NCI-H2081 (cell line): Measurements from ENCODE around the gene OR2AJ1.
"Not testable (repeated sequence)": the region's sequence is repeated elsewhere in the genome, so short reads cannot be mapped to it uniquely, and the experiment has no call there.

Experiments
- DNase-seq, 2 experiments: peaks; one replicate each; lab custom pipeline; 2025; lab: John Stamatoyannopoulos, UW

Gene OR2AJ1, protein sequence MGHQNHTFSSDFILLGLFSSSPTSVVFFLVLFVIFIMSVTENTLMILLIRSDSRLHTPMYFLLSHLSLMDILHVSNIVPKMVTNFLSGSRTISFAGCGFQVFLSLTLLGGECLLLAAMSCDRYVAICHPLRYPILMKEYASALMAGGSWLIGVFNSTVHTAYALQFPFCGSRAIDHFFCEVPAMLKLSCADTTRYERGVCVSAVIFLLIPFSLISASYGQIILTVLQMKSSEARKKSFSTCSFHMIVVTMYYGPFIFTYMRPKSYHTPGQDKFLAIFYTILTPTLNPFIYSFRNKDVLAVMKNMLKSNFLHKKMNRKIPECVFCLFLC

DNA sequence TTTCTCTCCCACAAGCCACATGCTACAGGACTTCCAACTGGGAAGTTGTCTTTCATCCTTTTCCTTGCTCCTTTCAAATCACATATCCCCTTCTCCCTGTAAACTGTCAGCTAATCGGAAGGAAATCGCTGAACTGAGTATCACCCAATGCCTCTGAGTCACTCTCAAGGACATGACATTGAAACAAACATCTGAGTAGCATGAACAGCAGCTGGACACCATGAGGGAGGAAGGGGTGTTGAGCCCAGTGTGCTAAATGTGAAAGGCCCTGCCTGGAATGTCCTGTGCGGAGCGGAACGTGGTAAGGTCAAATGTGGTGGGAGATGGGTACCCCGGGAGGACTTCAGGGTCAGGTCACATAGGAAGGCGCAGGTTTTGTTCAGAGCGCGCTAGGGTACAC is at the start of gene OR2AJ1:
TSS of gene OR2AJ1 (plus strand) at position 22 of the 400 bp plus-strand sequence. CDS start 8,880 bp downstream, outside the sequence.
- no peak for DNase-seq

DNA sequence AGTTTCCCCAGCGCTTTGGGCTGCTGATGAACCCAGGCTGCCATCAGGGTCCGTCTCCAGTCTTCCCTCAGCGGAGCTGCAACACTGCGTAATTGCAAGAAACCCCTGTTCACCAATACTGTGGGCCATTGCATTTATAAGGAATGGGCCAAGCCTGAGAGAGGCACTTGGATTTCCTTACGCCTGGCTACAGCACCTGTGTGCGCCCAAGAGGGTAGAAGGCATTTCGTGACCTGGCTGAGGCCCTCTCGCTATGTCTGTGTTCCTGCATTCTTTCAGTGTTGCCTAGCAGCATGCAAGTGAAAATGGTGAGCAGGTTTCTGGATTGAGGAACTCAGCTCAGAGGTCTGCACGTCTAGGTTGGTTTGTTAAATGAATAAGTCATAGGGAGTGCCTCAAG is 41.3 kb upstream of the OR2AJ1 start:
- no peak for DNase-seq

DNA sequence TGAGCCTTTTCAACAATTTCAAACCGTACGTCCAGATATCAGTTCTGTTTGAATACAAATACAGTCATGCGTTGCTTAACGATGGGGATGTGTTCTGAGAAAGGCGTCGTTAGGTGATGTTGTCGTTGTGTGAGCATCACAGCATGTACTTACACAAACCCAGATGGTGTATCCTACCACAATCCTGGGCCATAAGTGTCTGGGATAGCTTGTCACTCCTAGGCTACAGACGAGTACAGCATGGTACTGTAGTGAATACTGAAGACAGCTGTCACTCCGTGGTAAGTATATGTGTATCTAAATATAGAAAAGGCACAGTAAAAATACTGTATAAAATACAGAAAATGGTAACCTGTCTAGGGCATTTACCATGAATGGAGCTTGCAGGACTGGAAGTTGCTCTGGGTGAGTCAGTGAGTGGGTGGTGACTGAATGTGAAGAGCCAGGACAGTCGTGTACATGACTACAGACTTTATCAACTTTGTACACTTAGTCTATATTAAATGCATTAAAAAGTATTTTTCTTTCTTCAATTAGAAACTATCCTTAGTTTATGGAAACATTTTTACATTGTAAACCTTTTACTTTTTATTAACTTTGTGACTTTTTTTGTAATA is 39.8 kb upstream of the OR2AJ1 start:
- no peak for DNase-seq

DNA sequence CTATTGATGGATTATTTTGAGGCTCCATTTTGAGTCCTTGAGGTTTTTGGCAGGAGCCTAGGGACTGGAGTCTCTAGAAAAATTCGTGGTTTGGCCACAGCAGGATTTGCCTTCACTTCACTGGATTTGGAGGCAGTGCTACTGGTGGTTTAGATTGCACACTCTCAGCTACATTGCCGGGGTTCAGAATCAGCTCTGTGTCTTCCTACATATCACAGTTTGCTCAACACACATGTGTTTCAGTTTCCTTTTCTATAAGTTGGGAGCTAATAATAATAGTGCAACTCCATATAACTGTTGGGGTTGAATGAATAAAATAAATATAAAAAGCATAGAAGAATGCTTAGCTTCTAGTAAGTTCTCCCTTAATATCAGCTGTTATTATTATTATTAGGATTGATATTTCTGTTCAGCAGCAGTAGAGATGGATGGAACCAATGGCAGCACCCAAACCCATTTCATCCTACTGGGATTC is 29.5 kb upstream of the OR2AJ1 start, which contains the start of gene OR2W3:
TSS of gene OR2W3 (plus strand) at position 425 of the 475 bp plus-strand sequence. CDS start at position 425, 0 bp downstream.
- no peak for DNase-seq

DNA sequence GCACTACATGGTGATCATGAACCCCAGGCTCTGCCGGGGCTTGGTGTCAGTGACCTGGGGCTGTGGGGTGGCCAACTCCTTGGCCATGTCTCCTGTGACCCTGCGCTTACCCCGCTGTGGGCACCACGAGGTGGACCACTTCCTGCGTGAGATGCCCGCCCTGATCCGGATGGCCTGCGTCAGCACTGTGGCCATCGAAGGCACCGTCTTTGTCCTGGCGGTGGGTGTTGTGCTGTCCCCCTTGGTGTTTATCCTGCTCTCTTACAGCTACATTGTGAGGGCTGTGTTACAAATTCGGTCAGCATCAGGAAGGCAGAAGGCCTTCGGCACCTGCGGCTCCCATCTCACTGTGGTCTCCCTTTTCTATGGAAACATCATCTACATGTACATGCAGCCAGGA is 28.7 kb upstream of the OR2AJ1 start:
- DNase-seq = no peak

DNA sequence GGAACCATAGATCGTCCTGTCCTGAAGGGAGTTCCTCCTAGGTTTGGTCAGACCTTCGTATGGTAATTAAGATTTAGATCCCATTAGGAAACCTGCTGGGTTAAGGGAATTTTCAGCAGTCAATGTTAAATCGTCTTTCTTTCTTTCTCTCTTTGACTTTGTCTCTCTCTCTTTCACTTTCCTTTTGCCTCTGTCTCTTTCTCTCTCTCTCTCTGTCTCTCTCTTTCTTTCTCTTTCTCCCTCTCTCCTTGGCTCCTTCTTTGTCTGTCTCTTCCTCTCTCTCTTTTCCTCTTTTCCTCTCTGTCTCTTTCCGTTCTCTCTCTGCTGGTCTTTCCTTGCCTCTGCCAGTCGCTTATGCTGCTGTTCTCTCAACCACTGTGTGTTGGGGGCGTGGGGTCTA is 20.6 kb upstream of the OR2AJ1 start:
- DNase-seq = no peak

DNA sequence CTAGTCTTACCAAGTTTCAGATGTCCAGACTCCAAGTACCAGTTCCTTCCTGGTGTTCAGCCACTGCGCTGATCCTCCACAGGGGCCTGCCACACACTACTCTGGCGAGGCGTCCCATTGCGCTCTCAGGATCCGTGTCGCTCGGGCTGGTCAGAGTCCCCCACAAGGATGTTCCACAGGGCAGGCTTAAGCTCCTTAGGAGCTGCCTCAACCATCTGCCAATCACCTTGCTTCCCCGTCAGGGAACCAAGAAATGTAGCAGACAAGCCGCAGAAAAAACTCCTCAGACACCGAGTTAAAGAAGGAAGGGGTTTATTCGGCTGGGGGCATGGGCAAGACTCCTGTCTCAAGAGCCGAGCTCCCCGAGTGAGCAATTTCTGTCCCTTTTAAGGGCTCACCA is 19.5 kb upstream of the OR2AJ1 start:
- no peak for DNase-seq

DNA sequence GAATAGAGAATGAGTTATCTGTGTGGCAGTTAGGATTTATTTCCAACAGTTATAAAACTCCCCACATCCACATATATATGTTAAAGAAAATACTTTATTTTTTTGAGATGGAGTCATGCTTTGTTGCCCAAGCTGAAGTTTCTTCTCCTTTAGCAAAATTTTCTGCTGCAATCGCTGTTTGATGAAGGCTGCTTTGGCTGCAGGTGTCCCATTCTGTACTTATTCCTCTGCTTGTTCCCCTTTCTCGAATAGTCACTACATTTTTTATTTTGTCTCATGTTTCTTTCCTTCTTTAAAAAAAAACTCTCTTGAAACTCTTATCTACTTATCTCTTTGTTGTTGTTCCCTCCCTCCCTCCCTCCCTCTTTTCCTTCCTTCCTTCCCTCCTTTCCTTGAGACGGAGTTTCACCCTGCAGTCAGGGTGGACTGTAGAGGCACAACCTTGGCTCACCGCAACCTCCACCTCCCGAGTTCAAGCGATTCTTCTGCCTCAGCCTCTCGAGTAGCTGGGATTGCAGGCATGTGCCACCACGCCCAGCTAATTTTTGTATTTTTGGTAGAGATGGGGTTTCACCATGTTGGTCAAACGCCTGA is 18.7 kb upstream of the OR2AJ1 start:
- DNase-seq = no peak

DNA sequence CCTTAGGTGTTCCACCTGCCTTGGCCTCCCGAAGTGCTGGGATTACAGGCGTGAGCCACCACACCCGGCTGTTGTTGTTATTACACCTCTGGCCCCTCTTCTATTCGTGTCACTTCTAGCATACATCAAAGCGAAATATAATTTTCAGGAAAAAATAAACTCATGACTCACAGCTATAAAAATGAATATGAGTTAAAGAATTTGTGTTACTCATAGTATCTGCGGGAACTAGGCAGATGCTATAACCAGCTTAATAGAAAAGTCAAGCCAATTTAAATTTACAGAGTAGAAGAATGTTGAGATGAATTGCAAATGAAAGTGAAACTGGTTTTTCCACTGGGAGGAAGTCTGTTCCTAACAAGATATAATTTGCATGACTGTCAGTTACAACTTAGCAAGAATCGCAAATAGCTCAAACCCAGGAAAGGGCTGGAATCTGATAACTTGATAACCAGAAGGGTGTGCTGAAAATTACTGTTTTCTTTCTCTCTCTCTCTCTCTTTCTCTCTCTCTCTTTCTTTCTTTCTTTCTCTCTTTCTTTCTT is 18.1 kb upstream of the OR2AJ1 start:
- no peak for DNase-seq

DNA sequence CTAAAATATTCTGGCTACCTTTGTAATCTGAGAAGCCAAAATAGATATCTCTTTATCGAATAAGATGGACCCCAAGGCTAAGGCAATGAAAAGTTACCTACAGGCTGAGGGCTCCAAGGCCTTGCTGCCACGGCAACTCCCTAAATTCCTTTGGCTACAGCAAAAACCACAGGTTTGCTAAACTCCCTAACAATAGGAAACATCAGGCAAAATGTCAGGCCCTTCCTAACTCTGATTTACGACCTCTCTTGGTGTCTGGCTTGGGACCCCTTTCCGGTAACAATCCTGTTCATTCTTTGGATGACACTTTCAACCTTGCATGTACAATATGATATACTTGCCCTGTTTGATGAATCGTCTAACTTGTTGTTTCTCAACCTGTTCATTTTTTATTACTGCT is 15.9 kb upstream of the OR2AJ1 start:
- no peak for DNase-seq

DNA sequence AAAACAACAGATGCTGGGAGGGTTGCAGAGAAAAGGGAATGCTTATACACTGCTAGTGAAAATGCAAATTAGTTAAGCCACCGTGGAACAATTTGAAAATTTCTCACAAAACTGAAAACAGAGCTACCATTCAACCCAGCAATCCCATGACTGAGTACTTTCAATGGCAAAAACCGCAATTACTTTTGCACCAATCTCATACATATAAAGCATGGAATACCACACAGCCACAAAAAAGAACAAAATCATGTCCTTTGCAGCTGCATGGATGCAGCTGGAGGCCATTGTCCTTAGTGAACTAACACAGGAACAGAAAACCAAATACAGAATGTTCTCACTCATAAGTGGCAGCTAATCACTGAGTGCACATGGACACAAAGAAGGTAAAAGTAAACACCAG is 10.9 kb upstream of the OR2AJ1 start:
- DNase-seq = no peak

DNA sequence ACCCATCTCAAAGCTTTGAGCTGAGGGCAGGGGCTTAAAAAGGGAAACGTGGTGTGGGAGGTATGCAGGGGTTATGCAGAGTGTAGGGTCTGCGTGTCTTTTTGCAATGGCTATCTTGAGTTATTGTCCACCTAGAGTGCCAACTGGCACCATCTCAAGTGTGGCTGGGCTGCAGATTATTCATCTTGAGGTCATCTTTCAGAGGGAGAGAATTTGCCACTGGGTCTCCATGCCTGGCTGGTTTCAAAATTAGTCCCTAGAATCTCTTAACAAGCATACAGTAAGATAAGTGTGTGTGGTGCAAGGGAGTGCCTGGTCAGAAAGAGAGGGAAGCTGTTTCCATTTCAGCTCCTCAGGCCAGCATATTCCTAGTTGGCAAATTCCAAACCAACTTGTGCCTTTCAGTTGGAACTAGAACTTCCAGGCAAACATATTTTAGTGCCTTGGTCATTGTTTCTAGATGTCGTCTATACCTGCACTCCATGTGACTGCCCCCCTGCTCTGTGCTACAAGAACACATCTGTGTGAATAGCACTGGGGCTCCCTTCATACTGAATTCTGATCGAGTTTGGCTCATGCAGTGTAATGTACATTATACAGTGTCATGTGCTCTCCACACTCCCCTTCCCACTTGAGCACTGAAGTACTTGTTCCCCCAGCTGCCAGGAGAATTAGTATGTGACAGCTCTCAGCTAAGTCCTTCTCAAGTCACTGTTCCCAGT is 9.6 kb upstream of the OR2AJ1 start:
- DNase-seq = no peak

DNA sequence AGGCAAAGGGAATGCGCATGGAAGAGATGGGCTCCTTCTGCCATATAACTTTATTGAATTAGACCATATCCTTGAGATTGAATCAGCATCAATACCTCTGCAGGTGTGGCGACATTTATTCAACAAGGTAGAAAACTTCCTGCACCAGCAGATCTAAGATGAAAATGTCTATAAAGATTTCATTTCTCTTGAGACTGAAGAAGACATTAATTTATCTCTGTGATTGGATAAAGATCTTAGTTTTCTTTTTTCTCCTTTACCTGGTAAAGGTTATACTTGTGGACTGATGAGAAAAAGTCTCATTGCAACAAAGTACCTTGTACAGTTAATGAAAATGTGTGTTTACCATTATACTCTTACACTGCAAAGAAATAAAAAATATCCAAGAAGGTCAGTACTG is 4.7 kb upstream of the OR2AJ1 start, which contains the start of gene OR2T8:
TSS of gene OR2T8 (plus strand) at position 301 of the 400 bp plus-strand sequence. CDS start 766 bp downstream, outside the sequence.
- DNase-seq = no peak

DNA sequence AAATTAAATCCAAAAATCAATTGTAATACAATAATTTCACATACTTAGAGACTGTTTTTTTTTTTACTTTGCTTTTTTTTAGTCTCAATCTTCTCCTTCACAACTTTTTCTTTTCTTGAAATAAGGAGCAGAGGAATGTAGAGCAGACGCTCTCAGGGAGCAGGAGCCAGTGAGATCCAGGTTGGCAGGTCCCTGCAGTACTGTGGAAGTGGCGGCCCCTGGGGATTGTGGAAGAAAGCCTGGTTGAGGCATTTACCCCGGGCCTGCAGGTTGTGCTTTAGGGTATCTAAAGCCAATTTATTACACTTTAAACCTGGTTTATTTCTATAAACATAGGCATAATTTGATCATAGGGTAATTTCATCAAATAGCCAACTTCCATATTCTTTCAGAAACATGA is 748 bp upstream of the OR2AJ1 start:
- DNase-seq = no peak

DNA sequence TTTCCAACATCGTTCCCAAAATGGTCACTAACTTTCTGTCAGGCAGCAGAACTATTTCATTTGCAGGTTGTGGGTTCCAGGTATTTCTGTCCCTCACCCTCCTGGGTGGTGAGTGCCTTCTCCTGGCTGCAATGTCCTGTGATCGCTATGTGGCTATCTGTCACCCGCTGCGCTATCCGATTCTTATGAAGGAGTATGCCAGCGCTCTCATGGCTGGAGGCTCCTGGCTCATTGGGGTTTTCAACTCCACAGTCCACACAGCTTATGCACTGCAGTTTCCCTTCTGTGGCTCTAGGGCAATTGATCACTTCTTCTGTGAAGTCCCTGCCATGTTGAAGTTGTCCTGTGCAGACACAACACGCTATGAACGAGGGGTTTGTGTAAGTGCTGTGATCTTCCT is 9.3 kb downstream of the OR2AJ1 start:
- no peak for DNase-seq

DNA sequence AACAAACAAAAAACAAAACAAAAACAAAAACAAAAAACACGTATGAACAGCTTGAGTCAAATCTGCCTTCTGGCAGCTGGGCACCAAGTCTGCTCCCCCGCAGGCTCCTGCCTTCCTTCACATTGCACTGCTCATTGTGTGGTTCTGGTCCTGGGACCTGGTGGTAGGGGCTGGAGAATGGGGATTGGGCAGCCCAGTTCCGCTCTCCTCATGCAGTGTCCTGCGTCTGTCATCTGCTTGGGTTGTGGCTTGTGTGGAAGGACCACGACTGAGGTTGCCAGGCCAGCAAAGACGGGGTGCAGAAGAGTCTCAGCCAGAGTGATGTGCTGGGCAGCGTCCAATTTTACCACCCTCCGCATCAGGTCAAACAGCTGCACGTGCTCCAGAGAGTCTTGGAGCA is 11.1 kb downstream of the OR2AJ1 start:
- DNase-seq = no peak

DNA sequence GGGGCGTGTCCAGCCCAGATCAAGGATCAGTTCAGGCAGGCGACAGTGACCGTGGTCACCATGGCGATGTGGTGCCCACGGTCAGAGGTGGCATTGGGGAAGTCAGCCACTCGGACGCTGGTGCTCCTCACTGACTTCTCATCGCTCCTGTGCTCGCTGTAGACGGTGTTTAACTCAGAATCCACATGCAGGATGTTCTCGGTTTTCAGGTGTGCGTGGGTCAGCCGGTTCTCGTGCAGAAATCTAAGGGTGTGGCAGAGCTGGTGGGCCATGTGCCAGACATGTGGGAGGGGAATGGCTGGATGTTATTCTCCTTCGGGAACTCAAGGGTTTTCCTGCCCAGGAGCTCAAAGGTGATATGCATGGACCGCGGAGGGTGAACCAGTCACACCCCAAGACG is 11.7 kb downstream of the OR2AJ1 start:
- no peak for DNase-seq

DNA sequence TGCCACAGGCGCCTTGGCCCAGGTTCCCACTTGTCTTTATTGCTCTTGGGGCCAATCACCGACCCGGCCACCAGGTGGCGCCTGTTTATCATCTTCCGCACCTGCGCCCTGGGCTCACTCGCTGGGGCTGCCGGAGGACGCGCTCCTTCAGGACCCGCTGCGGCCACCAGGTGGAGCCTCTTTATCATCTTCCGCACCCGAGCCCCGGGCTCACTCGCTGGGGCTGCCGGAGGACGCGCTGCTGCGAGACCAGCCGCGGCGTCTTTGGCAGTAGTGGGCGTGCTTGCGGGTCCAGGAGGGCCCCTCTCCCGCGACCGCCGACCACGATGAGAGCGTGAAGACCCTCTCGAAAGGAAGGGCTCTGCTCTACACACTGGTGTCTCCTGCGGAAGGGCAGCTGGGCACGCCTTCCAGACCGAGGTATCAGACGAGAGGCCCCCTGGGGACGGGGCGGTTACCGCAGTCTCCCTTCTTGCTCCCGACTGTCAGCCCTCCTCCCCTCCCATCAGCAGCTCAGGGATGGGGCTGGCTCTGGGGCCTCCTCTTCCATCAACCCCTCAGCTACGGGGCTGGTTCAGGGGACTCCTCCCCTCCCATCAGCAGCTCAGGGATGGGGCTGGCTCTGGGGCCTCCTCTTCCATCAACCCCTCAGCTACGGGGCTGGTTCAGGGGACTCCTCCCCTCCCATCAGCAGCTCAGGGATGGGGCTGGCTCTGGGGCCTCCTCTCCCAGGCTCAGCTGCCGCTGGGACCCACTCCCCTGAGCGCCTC is 12.5 kb downstream of the OR2AJ1 start:
- DNase-seq = not testable (repeated sequence)

DNA sequence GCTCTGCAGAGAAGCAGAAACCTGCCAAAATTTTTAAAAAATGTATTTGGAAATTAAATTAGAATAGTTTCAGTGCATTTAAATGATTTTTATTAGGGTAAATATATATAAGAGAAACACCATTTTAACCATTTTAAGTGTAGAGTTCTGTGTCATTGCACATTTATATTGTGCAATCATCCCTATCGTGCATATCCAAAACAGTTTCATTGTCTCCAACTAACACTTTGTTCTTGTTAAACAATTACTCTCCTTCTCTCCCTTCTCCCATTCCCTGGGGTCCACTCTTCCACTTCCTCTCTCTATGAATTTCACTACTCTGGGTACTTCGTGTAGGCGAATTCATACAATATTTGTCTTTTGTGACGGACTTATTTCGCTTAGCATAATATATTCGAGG is 17.9 kb downstream of the OR2AJ1 start:
- no peak for DNase-seq

DNA sequence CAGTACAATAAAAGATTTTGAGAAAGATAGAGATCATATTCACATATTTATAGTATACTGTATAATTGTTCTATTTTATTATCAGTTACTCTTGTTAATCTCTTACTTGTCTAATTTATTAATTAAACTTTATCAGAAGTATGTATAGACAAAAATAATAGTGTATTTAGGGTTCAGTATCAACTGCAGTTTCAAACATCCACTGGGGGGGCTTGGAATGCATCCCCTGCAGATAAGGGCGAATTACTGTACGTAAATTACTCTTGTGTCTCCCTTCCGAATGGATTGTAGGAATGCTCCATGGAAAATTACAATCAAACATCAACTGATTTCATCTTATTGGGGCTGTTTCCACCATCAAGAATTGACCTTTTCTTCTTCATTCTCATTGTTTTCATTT is 23.9 kb downstream of the OR2AJ1 start, which contains the start of gene OR2L8:
TSS of gene OR2L8 (plus strand) at position 301 of the 400 bp plus-strand sequence. CDS start at position 301, 0 bp downstream.
- no peak for DNase-seq

DNA sequence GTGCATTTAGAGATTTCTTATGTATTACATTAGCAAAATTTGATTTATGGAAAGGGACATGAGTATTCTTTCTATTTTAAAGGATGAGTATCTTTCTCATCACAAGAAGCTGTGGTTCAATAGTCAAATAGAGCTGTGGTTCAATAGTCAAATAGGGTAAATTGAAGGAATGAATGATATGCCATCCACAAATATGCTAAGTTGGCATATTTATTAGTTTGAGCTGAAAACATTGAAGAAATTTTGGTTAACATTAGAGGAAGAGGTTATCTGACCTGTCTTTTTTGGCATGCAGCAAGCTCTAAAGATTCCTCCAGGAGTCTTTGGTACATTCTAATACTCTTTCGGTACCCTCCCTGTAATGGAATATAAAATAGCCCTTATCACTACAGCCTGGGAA is 28.7 kb downstream of the OR2AJ1 start:
- DNase-seq = no peak
